Measurements from ENCODE around the gene KRTAP9-7. TPM values are rescaled to one million over a fixed set of nuclear protein-coding genes. Genes with fewer than 3 reads are reported as not detected.

The KRTAP9-7 gene
- total RNA-seq, 1 experiment from 2014 or later, result not detected

DNA sequence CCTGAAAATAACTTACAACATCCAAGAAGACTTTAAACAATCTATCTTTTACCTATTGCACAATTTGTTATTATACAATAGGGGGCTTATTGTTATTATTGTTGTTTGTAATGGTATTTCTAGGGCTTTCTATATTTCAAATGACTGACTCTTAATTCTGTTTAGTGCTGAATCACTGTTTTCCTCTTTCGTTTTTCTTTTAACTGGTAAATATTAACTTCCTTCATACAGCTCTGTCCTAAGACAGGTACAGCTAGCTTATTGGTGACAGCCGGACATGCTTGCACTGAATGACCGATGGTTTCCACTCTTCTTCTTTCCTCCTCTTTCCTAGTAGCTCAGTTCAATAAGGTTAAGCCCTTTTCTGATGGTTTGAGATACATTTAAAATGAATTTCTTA lies 11.6 kb downstream of the KRTAP9-7 start:
- H3K27me3 ChIP-seq (ENCODE audit: control insufficient read depth, insufficient read depth, low read length), result peaks cover 2% of the 10 kb centered on the region; the same call in 1 of the 2 replicates
- DNase-seq (ENCODE audit: low read depth, low spot score) (no peak), ATAC-seq (no peak)
- H3K36me3 ChIP-seq (ENCODE audit: control insufficient read depth, insufficient read depth, low read length), result no peaks in the 10 kb centered on the region
- no peak overlapping the region for H3K4me3 ChIP-seq (ENCODE audit: low read depth in 2 of 2, low read length in 2 of 2)
- H3K4me1 ChIP-seq (ENCODE audit: control insufficient read depth, insufficient read depth, low read length), result no peaks in the 10 kb centered on the region
- POLR2A ChIA-PET, result no interaction called here
- TF ChIP-seq, protein P1, sequence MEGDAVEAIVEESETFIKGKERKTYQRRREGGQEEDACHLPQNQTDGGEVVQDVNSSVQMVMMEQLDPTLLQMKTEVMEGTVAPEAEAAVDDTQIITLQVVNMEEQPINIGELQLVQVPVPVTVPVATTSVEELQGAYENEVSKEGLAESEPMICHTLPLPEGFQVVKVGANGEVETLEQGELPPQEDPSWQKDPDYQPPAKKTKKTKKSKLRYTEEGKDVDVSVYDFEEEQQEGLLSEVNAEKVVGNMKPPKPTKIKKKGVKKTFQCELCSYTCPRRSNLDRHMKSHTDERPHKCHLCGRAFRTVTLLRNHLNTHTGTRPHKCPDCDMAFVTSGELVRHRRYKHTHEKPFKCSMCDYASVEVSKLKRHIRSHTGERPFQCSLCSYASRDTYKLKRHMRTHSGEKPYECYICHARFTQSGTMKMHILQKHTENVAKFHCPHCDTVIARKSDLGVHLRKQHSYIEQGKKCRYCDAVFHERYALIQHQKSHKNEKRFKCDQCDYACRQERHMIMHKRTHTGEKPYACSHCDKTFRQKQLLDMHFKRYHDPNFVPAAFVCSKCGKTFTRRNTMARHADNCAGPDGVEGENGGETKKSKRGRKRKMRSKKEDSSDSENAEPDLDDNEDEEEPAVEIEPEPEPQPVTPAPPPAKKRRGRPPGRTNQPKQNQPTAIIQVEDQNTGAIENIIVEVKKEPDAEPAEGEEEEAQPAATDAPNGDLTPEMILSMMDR (IDR thresholded peaks at IDR 0.05), result no peak
- no peak for TF ChIP-seq POLR2AphosphoS5 (IDR thresholded peaks at IDR 0.05; ENCODE audit: low read depth, low read length)
- no TSS peak for BruUV-seq (replicated peaks)
- intact Hi-C loops (cut with micrococcal nuclease; ENCODE audit: unreplicated experiment), result no loop called here
- H3K9me3 ChIP-seq (ENCODE audit: control insufficient read depth, insufficient read depth, low read depth, low read length), result no peaks in the 10 kb centered on the region
- no peak overlapping the region for H3K27ac ChIP-seq (ENCODE audit: low read length)
- CTCF ChIA-PET, result no interaction called here
- in situ Hi-C loops (cut with HindIII; ENCODE audit: low pct_unique_long_range_greater_than_20kb, low sequenced_read_pairs), result no loop called here

DNA sequence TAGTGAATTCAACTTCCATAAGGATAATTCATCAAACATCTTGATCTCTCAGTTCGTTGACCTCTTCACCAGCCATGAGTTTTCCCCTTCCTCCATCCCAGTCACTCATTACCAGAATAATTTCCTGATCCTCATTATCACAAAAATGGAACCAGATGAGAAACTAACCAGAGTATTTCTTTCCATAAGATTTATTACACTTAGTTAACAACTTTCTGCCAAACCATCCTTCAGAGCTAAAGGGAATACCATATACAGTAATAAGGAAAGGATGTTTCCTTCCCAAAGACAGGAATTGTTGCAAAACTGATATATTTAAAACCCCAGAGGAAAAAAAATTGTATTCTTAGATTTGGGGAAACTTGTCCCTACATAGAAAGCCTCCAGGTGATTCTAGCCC lies 18.5 kb downstream of the KRTAP9-7 start:
- Histone ChIP-seq H3K27ac (ENCODE audit: low read length) (no peak overlapping the region), H3K27me3 (ENCODE audit: control insufficient read depth, insufficient read depth, low read length) (no peaks in the 10 kb centered on the region), H3K36me3 (ENCODE audit: control insufficient read depth, insufficient read depth, low read length) (no peaks in the 10 kb centered on the region), H3K4me3 (ENCODE audit: low read depth in 2 of 2, low read length in 2 of 2) (no peak overlapping the region), H3K9me3 (ENCODE audit: control insufficient read depth, insufficient read depth, low read depth, low read length) (no peaks in the 10 kb centered on the region), H3K4me1 (ENCODE audit: control insufficient read depth, insufficient read depth, low read length) (no peaks in the 10 kb centered on the region)
- DNase-seq (ENCODE audit: low read depth, low spot score), result no peak
- ChIA-PET CTCF (no interaction called here), POLR2A (no interaction called here)
- BruUV-seq (replicated peaks), result no TSS peak
- TF ChIP-seq, protein P1 (IDR thresholded peaks at IDR 0.05), result no peak
- TF ChIP-seq TCF7L2 (IDR thresholded peaks at IDR 0.05; ENCODE audit: low read depth, low read length), result no peak
- TF ChIP-seq POLR2AphosphoS5 (IDR thresholded peaks at IDR 0.05; ENCODE audit: low read depth, low read length), result no peak
- TF ChIP-seq SIN3A (IDR thresholded peaks at IDR 0.05; ENCODE audit: borderline replicate concordance, insufficient read depth, low read depth, low read length), result no peak
- TF ChIP-seq, protein P2, sequence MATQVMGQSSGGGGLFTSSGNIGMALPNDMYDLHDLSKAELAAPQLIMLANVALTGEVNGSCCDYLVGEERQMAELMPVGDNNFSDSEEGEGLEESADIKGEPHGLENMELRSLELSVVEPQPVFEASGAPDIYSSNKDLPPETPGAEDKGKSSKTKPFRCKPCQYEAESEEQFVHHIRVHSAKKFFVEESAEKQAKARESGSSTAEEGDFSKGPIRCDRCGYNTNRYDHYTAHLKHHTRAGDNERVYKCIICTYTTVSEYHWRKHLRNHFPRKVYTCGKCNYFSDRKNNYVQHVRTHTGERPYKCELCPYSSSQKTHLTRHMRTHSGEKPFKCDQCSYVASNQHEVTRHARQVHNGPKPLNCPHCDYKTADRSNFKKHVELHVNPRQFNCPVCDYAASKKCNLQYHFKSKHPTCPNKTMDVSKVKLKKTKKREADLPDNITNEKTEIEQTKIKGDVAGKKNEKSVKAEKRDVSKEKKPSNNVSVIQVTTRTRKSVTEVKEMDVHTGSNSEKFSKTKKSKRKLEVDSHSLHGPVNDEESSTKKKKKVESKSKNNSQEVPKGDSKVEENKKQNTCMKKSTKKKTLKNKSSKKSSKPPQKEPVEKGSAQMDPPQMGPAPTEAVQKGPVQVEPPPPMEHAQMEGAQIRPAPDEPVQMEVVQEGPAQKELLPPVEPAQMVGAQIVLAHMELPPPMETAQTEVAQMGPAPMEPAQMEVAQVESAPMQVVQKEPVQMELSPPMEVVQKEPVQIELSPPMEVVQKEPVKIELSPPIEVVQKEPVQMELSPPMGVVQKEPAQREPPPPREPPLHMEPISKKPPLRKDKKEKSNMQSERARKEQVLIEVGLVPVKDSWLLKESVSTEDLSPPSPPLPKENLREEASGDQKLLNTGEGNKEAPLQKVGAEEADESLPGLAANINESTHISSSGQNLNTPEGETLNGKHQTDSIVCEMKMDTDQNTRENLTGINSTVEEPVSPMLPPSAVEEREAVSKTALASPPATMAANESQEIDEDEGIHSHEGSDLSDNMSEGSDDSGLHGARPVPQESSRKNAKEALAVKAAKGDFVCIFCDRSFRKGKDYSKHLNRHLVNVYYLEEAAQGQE (IDR thresholded peaks at IDR 0.05; ENCODE audit: insufficient read depth in 1 of 2, low read depth in 2 of 2, low read length in 1 of 2), result no peak
- in situ Hi-C loops (cut with HindIII; ENCODE audit: low pct_unique_long_range_greater_than_20kb, low sequenced_read_pairs) (no loop called here), intact Hi-C loops (cut with micrococcal nuclease; ENCODE audit: unreplicated experiment) (no loop called here)
- no peak for ATAC-seq

DNA sequence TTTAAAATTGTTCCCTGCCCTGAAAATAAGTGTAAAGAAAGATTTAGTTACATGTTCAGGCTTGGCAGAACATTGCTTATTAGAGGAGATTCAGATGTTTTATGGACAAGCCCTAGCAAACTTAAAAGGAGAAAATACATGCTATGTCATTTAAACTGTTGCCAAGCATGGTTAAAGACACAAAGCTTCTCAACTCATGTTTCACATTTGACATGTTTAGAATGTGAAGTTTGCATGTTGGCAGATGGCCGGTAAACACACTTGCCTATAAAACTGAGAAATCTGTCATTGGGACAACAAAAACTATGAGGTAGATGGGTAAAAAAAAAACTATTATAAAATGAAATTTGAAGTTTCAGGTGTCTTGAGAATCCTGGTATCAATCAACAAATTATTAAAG lies 21.3 kb downstream of the KRTAP9-7 start:
- no TSS peak for BruUV-seq (replicated peaks)
- in situ Hi-C loops (cut with HindIII; ENCODE audit: low pct_unique_long_range_greater_than_20kb, low sequenced_read_pairs), result no loop called here
- intact Hi-C loops (cut with micrococcal nuclease; ENCODE audit: unreplicated experiment), result no loop called here
- Histone ChIP-seq H3K36me3 (ENCODE audit: control insufficient read depth, insufficient read depth, low read length) (no peaks in the 10 kb centered on the region), H3K4me3 (ENCODE audit: low read depth in 2 of 2, low read length in 2 of 2) (no peak overlapping the region), H3K4me1 (ENCODE audit: control insufficient read depth, insufficient read depth, low read length) (no peaks in the 10 kb centered on the region), H3K27ac (ENCODE audit: low read length) (no peak overlapping the region), H3K27me3 (ENCODE audit: control insufficient read depth, insufficient read depth, low read length) (no peaks in the 10 kb centered on the region), H3K9me3 (ENCODE audit: control insufficient read depth, insufficient read depth, low read depth, low read length) (no peaks in the 10 kb centered on the region)
- DNase-seq (ENCODE audit: low read depth, low spot score), result no peak
- no peak for ATAC-seq
- POLR2A ChIA-PET, result no interaction called here
- CTCF ChIA-PET, result no interaction called here
- TF ChIP-seq TCF7L2 (IDR thresholded peaks at IDR 0.05; ENCODE audit: low read depth, low read length), result no peak
- TF ChIP-seq SIN3A (IDR thresholded peaks at IDR 0.05; ENCODE audit: borderline replicate concordance, insufficient read depth, low read depth, low read length), result no peak
- TF ChIP-seq, protein P2 (IDR thresholded peaks at IDR 0.05; ENCODE audit: insufficient read depth in 1 of 2, low read depth in 2 of 2, low read length in 1 of 2), result no peak
- no peak for TF ChIP-seq POLR2AphosphoS5 (IDR thresholded peaks at IDR 0.05; ENCODE audit: low read depth, low read length)
- TF ChIP-seq, protein P1 (IDR thresholded peaks at IDR 0.05), result no peak
